GM10248 (cell line): Measurements from ENCODE around the gene RELCH.

Source experiments
- CTCF ChIA-PET: fragments of 300-600 bp; sonication (Branson Sonifier 250); formaldehyde crosslinking; extraction: SDS; loops from one replicate; lab custom pipeline; 2021; ENCODE audit warnings: antibody characterized with exemption; lab: Yijun Ruan, JAX
- POLR2A ChIA-PET: fragments of 350-650 bp; sonication (Branson Sonifier 250); formaldehyde crosslinking; extraction: SDS; loops from one replicate; lab custom pipeline; 2020; ENCODE audit warnings: antibody characterized with exemption; lab: Yijun Ruan, JAX
- DNase-seq: peaks from one replicate; pipeline ENCODE4 v3.0.0; 2012; ENCODE audit errors: extremely low spot score
- CTCF ChIP-seq: IDR thresholded peaks from 2 replicates; pipeline ENCODE4 v1.5.1; 2012; ENCODE audit warnings: mild to moderate bottlenecking, low read depth; ENCODE audit errors: extremely low read depth, missing control alignments, control extremely low read depth

The RELCH gene

GRCh38 chr18:62250475-62250874, 63.4 kb downstream of the RELCH start:
- CTCF ChIA-PET = interaction anchor here (0.7 to 5.9 kb wide), 13 partner anchors 8 to 86 kb away, joined by 3 to 64 read pairs (median 14); partner anchors contain the start of genes PIGN and RELCH
- DNase-seq = no peak
- no peak for TF ChIP-seq CTCF
- POLR2A ChIA-PET = no interaction called here

DNA sequence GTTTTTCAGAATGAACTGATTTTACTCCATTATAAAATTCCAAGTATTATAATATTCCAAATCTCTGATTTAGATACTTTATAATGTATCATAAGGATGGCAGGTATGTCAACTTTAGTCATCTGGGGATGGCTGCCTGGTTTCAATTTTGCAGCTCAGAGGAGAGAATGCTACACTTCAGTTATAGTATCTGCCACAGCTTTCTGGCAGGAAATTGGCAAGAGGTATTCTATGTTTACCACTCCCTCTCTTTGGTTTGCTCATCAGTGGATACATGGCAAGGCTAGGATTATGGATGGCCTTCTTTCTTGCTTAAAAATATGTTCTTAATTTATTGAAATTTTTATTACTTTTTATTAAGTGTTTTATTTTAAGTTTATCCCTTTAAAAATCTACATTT, 71.0 kb downstream of the RELCH start:
- POLR2A ChIA-PET = no interaction called here
- no peak for TF ChIP-seq CTCF
- CTCF ChIA-PET = interaction anchor here (1.2 to 2.9 kb wide), 5 partner anchors 8 to 75 kb away, joined by 3 to 23 read pairs (median 4); no protein-coding TSS in a partner anchor
- DNase-seq = no peak

GRCh38 chr18:62258616-62259015, 71.6 kb downstream of the RELCH start:
- ChIA-PET POLR2A (no interaction called here), CTCF (interaction anchor here (1.1 to 2.9 kb wide), 3 partner anchors 9 to 22 kb away, joined by 3 to 23 read pairs (median 3); no protein-coding TSS in a partner anchor)
- no peak for DNase-seq
- TF ChIP-seq CTCF = no peak

- ChIA-PET POLR2A (no interaction called here), CTCF (interaction anchor here (1.3 to 2.8 kb wide), 3 partner anchors 10 to 29 kb away, joined by 3 to 25 read pairs (median 3); no protein-coding TSS in a partner anchor)
- TF ChIP-seq CTCF = no peak
- no peak for DNase-seq
These were observed 75.0 kb downstream of the RELCH start for GRCh38 chr18:62262061-62262460.

GRCh38 chr18:62264984-62265383, 77.9 kb downstream of the RELCH start:
- POLR2A ChIA-PET = no interaction called here
- TF ChIP-seq CTCF = no peak
- CTCF ChIA-PET = interaction anchor here (1.4 to 2.0 kb wide), 3 partner anchors 16 to 319 kb away, joined by 4 read pairs; no protein-coding TSS in a partner anchor
- no peak for DNase-seq

DNA sequence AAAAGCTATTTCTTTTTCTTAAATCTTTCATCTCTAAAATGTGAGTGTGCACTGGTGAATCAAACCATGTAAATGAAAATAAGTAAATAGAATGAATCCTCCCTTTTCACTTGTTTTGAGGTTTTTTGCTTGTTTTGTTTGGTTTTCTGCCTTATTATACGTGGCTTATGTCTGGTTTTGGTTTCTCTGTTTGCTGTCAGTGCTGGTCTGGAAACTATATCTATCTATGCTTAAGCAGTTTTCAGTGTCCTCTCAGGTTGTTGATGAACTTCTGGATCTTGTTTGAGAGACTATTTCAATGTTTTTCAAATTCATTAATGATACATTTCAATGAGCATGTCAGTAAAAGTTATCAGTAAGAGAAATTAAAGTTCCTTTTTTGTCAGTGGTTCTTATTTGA, 90.0 kb downstream of the RELCH start:
- TF ChIP-seq CTCF = no peak
- POLR2A ChIA-PET = no interaction called here
- DNase-seq = no peak
- CTCF ChIA-PET = interaction anchor here (1.6 to 2.0 kb wide), 2 partner anchors 27 to 28 kb away, joined by 4 read pairs; no protein-coding TSS in a partner anchor
